ENCODE measurements around the gene PSMB3. TPM values are rescaled to one million over a fixed set of nuclear protein-coding genes. Genes with fewer than 3 reads are reported as not detected.
"Not testable (repeated sequence)": the region's sequence is repeated elsewhere in the genome, so short reads cannot be mapped to it uniquely, and the experiment has no call there.

PSMB3 gene
- total and polyA plus RNA-seq, 2 experiments from 2014 or later: 166 to 379 TPM

DNA sequence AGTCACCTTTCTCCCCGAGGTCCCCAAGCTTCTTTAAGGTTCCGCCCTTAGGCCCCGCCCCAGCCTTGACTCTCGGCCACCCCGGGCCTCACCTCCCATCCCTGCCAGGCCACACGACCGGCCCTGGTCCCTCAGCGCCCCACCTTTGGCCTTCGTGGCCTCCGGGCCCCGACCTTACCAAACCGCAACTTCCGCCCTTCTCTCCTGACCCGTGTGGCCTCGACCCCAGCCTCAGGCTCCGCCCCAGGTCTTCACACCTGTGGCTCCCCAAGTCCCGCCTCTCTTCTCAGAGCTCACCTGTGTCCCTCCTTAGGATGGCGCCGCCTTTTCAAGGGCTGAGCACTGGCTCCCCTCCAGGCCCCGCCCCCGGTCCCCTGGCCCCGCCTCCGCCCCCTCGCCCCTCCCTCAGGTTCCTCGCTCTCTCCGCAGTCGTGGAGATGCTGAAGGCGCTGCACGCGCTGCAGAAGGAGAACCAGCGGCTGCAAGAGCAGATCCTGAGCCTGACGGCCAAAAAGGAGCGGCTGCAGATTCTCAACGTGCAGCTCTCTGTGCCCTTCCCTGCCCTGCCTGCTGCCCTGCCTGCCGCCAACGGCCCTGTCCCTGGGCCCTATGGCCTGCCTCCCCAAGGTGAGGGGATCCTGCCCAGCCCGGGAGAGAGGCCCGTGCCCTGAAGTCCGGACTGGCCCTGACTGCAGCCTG, 32.4 kb upstream of the PSMB3 start:
- H3K27ac ChIP-seq: no peak overlapping the region

DNA sequence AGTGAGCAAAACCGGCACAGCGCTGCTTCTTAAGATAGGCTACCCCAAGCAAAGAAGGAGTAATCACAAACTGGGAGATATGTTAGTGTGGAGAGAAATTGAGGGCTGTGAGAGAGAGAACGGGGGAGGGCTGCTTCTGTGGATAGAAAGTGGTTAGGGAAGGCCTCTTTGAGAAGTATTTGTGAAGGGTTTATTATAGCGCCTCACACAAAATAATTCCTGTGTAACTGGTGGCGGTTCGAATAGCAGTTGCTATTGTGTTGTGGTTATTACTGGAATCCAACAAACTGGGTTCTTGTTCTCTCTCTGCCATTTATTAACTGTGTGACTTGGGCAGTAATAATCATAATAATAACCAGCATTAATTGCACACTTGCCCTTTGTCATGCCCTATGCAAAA, 31.6 kb upstream of the PSMB3 start:
- peaks cover 15% of the 10 kb centered on the region for H3K36me3 ChIP-seq

More for the DNA sequence above, 32.4 kb upstream of the PSMB3 start:
- H3K9me3 ChIP-seq (ENCODE audit: low read depth): no peaks in the 10 kb centered on the region
- peaks cover 15% of the 10 kb centered on the region for H3K36me3 ChIP-seq
- H3K4me1 ChIP-seq (ENCODE audit: low read depth): peaks cover 6% of the 10 kb centered on the region
- H3K27me3 ChIP-seq: no peaks in the 10 kb centered on the region
- H3K4me3 ChIP-seq: no peak overlapping the region
- TF ChIP-seq, protein P1, sequence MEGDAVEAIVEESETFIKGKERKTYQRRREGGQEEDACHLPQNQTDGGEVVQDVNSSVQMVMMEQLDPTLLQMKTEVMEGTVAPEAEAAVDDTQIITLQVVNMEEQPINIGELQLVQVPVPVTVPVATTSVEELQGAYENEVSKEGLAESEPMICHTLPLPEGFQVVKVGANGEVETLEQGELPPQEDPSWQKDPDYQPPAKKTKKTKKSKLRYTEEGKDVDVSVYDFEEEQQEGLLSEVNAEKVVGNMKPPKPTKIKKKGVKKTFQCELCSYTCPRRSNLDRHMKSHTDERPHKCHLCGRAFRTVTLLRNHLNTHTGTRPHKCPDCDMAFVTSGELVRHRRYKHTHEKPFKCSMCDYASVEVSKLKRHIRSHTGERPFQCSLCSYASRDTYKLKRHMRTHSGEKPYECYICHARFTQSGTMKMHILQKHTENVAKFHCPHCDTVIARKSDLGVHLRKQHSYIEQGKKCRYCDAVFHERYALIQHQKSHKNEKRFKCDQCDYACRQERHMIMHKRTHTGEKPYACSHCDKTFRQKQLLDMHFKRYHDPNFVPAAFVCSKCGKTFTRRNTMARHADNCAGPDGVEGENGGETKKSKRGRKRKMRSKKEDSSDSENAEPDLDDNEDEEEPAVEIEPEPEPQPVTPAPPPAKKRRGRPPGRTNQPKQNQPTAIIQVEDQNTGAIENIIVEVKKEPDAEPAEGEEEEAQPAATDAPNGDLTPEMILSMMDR (IDR thresholded peaks at IDR 0.05; ENCODE audit: low read depth, low read length): no peak
- no peak for DNase-seq (ENCODE audit: low read depth in 1 of 2, low spot score in 1 of 2)

DNA sequence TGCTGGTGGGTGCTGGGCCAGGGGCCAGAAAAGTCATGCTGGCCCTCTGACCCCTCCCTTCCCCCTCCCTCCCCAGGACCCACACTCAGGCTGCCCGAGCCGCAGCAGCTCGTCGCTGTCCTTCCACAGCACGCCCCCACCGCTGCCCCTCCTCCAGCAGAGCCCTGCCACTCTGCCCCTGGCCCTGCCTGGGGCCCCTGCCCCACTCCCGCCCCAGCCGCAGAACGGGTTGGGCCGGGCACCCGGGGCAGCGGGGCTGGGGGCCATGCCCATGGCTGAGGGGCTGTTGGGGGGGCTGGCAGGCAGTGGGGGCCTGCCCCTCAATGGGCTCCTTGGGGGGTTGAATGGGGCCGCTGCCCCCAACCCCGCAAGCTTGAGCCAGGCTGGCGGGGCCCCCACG, 30.7 kb upstream of the PSMB3 start:
- TF ChIP-seq, protein P1 (IDR thresholded peaks at IDR 0.05; ENCODE audit: low read depth, low read length): no peak
- no peak for DNase-seq (ENCODE audit: low read depth in 1 of 2, low spot score in 1 of 2)
- Histone ChIP-seq H3K27ac (no peak overlapping the region), H3K9me3 (ENCODE audit: low read depth) (no peaks in the 10 kb centered on the region), H3K36me3 (peaks cover 11% of the 10 kb centered on the region), H3K4me3 (no peak overlapping the region), H3K27me3 (no peaks in the 10 kb centered on the region), H3K4me1 (ENCODE audit: low read depth) (peaks cover 6% of the 10 kb centered on the region)

More for the DNA sequence above, 31.6 kb upstream of the PSMB3 start:
- no peaks in the 10 kb centered on the region for H3K27me3 ChIP-seq
- no peak overlapping the region for H3K27ac ChIP-seq
- H3K9me3 ChIP-seq (ENCODE audit: low read depth): no peaks in the 10 kb centered on the region
- H3K4me3 ChIP-seq: no peak overlapping the region
- H3K4me1 ChIP-seq (ENCODE audit: low read depth): peaks cover 6% of the 10 kb centered on the region
- DNase-seq (ENCODE audit: low read depth in 1 of 2, low spot score in 1 of 2): no peak
- TF ChIP-seq, protein P1 (IDR thresholded peaks at IDR 0.05; ENCODE audit: low read depth, low read length): no peak

DNA sequence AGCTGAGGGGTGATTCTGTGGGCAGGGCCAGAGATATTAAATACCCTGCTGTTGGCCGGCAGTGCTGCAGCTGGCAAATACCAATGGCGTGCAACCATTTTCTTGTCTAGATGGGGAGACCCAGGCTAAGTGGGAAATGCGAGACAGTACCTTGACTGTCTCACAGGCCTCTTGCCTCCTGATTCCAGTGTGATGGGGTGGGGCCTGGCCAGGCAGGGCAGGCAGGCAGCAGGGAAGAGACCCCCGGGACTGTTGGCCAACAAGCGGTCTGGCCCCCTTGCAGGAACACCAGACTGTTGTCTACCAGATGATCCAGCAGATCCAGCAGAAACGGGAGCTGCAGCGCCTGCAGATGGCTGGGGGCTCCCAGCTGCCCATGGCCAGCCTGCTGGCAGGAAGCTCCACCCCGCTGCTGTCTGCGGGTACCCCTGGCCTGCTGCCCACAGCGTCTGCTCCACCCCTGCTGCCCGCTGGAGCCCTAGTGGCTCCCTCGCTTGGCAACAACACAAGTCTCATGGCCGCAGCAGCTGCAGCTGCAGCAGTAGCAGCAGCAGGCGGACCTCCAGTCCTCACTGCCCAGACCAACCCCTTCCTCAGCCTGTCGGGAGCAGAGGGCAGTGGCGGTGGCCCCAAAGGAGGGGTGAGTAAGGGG, 28.1 kb upstream of the PSMB3 start:
- H3K9me3 ChIP-seq (ENCODE audit: low read depth): no peaks in the 10 kb centered on the region
- DNase-seq (ENCODE audit: low read depth in 1 of 2, low spot score in 1 of 2): no peak
- no peaks in the 10 kb centered on the region for H3K27me3 ChIP-seq
- no peak overlapping the region for H3K27ac ChIP-seq
- H3K4me1 ChIP-seq (ENCODE audit: low read depth): no peaks in the 10 kb centered on the region
- no peak overlapping the region for H3K4me3 ChIP-seq
- peaks cover 11% of the 10 kb centered on the region for H3K36me3 ChIP-seq
- TF ChIP-seq, protein P1 (IDR thresholded peaks at IDR 0.05; ENCODE audit: low read depth, low read length): no peak

DNA sequence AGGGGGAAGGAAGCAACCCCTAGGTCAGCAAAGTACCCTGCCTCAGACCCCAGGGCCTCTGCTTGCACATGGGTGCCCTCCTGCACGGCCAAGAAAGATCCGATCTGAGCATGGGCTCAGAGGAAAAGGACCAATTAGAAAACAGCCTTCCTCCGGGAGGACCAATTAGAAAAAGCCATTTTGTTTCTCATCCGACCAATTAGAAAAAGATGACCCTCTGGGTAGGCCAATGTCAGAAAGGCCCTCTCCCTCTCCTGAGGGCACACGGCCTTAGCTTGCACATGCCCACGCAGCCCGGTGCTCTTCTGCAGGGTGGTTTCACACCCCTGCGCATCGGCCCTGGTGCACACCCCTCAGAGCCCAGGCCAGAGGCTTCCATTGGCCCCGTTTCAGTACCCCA, 27.5 kb upstream of the PSMB3 start:
- no peak overlapping the region for H3K4me3 ChIP-seq
- TF ChIP-seq, protein P1 (IDR thresholded peaks at IDR 0.05; ENCODE audit: low read depth, low read length): no peak
- no peaks in the 10 kb centered on the region for H3K9me3 ChIP-seq (ENCODE audit: low read depth)
- H3K27me3 ChIP-seq: no peaks in the 10 kb centered on the region
- H3K27ac ChIP-seq: no peak overlapping the region
- H3K36me3 ChIP-seq: peaks cover 11% of the 10 kb centered on the region
- no peaks in the 10 kb centered on the region for H3K4me1 ChIP-seq (ENCODE audit: low read depth)
- DNase-seq (ENCODE audit: low read depth in 1 of 2, low spot score in 1 of 2): no peak

DNA sequence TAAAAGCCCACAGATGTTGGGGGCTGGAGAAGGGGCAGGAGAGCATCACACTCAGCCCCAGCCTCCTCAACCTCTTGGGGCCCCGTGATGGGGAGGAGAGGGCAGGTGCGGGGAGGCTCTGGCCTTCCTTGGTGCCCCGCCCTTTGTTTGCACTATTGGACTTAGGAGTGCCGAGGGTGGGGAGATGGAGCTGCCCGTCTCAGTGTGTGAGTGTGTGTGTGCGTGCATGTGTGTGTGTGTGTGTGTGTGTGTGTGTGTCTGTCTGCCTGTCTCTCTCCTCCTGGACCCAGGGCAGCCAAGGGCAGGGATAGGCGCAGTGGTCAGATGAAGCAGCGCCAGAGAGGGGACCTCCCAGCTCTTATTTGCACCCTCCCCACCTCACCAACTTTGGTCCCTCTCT, 26.4 kb upstream of the PSMB3 start:
- H3K36me3 ChIP-seq; H3K27me3 ChIP-seq; DNase-seq (ENCODE audit: low read depth in 1 of 2, low spot score in 1 of 2); H3K4me3 ChIP-seq; H3K4me1 ChIP-seq (ENCODE audit: low read depth); H3K27ac ChIP-seq; H3K9me3 ChIP-seq (ENCODE audit: low read depth): not testable (repeated sequence)

All from cardiac muscle cell (in vitro differentiated cells and primary cell).